ENCODE measurements around the gene KLHDC9.

KLHDC9 gene

DNA sequence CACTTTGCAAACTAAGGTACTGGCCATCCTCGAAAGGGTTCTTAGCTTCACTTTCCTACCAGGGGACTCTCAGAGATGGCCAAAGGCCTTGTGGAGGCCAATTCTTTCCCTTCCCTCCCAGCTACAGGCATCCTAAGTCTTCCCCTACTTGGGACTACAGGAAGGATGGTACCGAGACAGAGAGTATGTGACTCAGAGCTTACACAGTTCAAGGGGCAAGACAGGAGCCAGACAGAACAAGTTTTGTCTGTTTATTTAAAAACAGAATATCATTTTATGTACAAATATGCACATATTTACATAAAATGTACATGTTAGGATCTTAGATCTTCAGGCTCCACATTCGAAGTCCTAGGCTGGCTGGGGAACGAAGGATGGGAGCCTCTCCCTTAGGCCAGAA is 27.4 kb upstream of the KLHDC9 start:
- DNase-seq (ENCODE audit: low read depth): no peak
- H3K4me3 ChIP-seq (ENCODE audit: low read length): no peak overlapping the region
- TF ChIP-seq, protein P1, sequence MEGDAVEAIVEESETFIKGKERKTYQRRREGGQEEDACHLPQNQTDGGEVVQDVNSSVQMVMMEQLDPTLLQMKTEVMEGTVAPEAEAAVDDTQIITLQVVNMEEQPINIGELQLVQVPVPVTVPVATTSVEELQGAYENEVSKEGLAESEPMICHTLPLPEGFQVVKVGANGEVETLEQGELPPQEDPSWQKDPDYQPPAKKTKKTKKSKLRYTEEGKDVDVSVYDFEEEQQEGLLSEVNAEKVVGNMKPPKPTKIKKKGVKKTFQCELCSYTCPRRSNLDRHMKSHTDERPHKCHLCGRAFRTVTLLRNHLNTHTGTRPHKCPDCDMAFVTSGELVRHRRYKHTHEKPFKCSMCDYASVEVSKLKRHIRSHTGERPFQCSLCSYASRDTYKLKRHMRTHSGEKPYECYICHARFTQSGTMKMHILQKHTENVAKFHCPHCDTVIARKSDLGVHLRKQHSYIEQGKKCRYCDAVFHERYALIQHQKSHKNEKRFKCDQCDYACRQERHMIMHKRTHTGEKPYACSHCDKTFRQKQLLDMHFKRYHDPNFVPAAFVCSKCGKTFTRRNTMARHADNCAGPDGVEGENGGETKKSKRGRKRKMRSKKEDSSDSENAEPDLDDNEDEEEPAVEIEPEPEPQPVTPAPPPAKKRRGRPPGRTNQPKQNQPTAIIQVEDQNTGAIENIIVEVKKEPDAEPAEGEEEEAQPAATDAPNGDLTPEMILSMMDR (conservative IDR thresholded peaks at IDR 0.05; ENCODE audit: low read depth, low read length): no peak

DNA sequence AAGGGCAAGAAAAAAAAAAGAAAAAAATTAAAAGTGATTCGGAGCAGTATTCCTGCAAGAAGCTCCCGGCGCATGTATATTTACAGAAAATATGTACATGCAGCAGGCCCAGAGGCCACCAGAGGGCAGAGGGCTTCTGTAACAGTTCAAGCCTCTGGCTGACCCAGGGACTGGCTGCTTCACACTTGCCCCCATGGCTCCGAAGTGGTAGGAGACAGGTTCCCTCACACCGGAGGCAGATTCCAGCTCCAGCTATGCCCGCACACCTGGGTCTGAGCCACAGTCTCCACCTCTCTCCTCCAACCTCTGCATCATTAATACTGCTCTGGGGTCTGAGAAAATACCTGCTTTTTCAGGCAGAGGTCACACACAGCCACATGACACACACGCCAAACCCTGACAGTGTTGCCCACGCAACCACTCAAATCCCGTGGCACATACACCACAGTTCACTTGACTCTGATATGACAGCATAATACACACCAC is 26.2 kb upstream of the KLHDC9 start:
- DNase-seq (ENCODE audit: low read depth): no peak
- H3K4me3 ChIP-seq (ENCODE audit: low read length): no peak overlapping the region
- TF ChIP-seq, protein P1 (conservative IDR thresholded peaks at IDR 0.05; ENCODE audit: low read depth, low read length): peak; percentile 71

DNA sequence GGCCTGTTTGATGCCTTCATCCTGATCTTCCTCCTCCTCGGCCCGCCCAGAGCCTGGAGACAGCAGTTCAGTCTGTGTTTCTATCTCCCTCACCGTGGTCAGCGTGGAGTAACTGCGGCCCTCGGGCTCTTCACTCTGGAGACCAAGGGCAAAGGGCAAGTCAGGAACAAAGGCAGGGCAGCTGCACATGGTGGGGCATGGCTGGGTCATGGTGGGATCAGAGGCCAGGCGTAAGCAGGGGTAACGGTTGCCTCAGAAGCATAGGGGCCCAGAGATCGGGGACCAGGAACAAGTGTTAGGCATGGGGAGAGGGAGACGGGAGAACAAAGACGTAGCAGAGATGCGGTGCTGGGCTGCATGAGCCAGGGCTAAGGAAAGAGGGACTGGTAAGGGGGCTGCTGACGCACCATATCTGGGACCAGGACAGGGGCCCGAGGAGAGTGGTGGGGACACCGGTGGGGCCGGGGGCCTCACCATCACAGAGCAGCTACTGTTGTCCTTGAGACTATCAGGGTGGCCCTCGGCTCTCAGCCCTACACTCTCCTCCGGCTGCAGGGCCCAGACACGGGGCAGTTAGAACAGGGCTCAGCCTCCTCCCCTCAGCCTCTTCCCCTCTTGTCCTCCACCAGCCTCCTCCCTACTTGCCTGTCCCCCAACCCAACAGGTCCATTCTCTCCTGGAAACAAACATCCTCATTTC is 25.3 kb upstream of the KLHDC9 start:
- TF ChIP-seq, protein P1 (conservative IDR thresholded peaks at IDR 0.05; ENCODE audit: low read depth, low read length): no peak
- no peak overlapping the region for H3K4me3 ChIP-seq (ENCODE audit: low read length)
- DNase-seq (ENCODE audit: low read depth): no peak

DNA sequence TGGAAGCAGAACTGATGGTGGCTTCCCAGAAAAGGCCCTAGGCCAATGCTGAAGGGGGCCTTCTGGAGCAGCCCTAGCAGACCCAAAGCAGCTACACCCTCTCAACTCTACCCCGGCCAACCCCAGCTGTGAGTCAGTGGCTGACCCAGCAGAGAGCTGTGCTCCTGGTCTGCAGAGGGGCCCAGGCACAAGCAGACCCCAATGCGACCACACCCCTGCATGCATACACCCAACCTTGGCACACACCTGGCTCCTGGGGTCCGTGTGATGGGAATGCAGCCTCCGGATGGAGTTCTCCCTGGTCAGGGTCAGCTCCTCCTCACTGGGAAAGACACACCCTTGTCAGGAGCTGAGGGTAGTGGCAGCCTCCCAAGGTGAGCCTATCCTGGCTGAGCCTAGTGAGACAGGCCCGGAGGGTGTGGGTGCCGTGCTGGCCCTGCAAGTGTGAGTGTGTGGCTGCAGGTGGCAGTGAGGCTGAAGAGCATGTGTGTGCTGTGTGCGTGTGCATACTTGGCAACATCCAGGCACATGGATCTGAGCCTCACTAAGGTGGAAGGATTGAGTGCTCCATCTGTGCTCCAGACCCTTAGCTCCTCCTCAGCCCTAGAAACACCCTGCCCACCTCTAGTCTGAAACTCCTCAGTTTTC is 24.6 kb upstream of the KLHDC9 start:
- no peak overlapping the region for H3K4me3 ChIP-seq (ENCODE audit: low read length)
- TF ChIP-seq, protein P1 (conservative IDR thresholded peaks at IDR 0.05; ENCODE audit: low read depth, low read length): no peak
- DNase-seq (ENCODE audit: low read depth): no peak

DNA sequence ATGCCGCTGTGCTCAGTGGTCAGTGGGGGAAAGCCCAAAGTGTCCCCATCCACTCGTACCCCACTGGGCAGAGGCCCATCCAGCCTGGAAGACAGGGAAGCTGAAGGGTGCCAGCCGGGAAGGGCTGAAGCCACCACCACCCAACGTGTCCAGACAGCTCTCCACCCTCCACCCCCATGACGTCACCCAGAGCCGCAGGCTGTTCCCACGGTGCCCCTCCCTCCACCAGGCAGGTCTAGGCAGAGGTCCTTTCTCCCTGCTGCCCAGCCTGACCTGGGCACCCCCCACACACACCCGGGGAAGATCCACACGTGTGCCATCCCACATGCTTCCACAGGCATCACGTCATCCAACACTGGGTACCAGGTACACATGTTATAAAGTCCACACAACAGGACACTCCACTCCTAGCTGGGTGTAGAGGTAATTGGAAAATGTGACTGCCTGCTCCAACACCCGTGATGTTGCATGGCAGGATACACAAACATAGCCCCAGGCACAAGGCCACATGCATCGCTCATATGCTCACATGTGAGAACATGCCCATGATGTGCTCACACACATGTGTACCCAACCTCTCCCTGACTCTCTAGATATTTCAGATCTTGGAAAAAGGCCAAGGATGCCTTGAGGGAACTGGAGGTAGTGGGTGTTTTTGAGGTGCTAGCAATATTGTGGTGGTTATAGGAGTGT is 23.3 kb upstream of the KLHDC9 start:
- H3K4me3 ChIP-seq (ENCODE audit: low read length): no peak overlapping the region
- TF ChIP-seq, protein P1 (conservative IDR thresholded peaks at IDR 0.05; ENCODE audit: low read depth, low read length): no peak
- no peak for DNase-seq (ENCODE audit: low read depth)

DNA sequence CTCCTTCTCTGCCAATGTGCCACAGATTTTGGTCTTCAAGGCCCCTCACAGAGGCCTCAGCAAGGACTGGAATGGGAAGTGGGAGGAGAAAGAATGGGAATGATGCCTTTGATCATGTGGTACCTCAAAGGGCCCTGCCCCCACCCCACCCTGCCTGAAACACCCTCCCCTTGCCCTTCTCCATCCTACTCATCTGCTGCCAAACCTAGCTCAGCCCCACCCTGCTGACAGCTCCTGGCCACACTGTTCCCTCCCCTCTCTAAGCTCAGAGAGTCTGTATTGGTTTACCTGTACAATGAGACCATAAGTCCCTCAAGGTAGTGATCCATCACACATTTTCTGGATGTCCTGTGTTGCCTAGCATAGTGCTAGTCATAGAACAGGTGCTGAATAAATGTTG is 21.8 kb upstream of the KLHDC9 start:
- no peak for DNase-seq (ENCODE audit: low read depth)
- TF ChIP-seq, protein P1 (conservative IDR thresholded peaks at IDR 0.05; ENCODE audit: low read depth, low read length): no peak
- no peak overlapping the region for H3K4me3 ChIP-seq (ENCODE audit: low read length)
